ENCODE results near the gene PPP1R36. TPM values are rescaled to one million over a fixed set of nuclear protein-coding genes. Genes with fewer than 3 reads are reported as not detected.
A peak's percentile ranks its signal among the peaks of the same experiment; 100 is the strongest.

PPP1R36 gene
- total and polyA plus RNA-seq, 2 of the 13 experiments (the other 11 are each of a cell fraction or from before 2014, with no cell fraction given) = 0.11 to 0.17 TPM

DNA sequence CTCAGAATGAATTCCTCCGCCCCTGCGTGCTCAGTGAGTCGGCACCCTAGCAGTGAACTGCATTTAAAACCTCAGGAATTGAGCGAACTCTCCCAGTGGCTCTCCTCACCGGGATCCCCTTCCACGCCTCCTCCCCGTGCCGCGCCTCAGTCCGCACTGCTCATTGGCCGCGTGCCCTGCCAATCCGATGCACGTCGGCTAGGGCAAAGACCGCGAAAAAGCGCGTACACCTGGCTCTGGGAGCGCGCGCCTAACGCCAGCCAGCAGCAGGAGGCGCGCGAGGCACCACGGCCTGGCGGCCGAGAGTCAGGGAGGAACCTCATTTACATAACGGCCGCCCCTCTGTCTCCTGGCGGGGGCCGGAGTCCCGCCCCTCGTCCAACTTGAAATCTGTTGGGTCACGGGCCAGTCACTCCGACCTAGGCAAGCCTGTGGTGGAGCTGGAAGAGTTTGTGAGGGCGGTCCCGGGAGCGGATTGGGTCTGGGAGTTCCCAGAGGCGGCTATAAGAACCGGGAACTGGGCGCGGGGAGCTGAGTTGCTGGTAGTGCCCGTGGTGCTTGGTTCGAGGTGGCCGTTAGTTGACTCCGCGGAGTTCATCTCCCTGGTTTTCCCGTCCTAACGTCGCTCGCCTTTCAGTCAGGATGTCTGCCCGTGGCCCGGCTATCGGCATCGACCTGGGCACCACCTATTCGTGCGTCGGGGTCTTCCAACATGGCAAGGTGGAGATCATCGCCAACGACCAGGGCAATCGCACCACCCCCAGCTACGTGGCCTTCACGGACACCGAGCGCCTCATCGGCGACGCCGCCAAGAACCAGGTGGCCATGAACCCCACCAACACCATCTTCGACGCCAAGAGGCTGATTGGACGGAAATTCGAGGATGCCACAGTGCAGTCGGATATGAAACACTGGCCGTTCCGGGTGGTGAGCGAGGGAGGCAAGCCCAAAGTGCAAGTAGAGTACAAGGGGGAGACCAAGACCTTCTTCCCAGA lies 9.3 kb upstream of the PPP1R36 start, which contains the start of gene HSPA2 (continued):
- TF ChIP-seq ATF1 (CRISPR knock-in tag; IDR thresholded peaks at IDR 0.05) = peak; percentile 76
- TF ChIP-seq ZNF619 (CRISPR knock-in tag; IDR thresholded peaks at IDR 0.05) = no peak; the same call in 1 of the 2 replicates
- TF ChIP-seq RFXANK (CRISPR knock-in tag; IDR thresholded peaks at IDR 0.05) = no peak
- TF ChIP-seq NR2C2 (CRISPR knock-in tag; IDR thresholded peaks at IDR 0.05; ENCODE audit: borderline replicate concordance) = peak; percentile 32; the same call in 1 of the 2 replicates
- TF ChIP-seq ZNF138 (CRISPR knock-in tag; IDR thresholded peaks at IDR 0.05; ENCODE audit: low read depth) = 0 out of 2 replicates have a peak, but pooled peaks have one; percentile 35
- TF ChIP-seq, protein P1, sequence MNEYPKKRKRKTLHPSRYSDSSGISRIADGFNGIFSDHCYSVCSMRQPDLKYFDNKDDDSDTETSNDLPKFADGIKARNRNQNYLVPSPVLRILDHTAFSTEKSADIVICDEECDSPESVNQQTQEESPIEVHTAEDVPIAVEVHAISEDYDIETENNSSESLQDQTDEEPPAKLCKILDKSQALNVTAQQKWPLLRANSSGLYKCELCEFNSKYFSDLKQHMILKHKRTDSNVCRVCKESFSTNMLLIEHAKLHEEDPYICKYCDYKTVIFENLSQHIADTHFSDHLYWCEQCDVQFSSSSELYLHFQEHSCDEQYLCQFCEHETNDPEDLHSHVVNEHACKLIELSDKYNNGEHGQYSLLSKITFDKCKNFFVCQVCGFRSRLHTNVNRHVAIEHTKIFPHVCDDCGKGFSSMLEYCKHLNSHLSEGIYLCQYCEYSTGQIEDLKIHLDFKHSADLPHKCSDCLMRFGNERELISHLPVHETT (CRISPR knock-in tag; conservative IDR thresholded peaks at IDR 0.05) = no peak
- 0 out of 2 replicates have a peak, but pooled peaks have one; percentile 39 for TF ChIP-seq ZNF567 (CRISPR knock-in tag; IDR thresholded peaks at IDR 0.05; ENCODE audit: borderline replicate concordance)
- no peak for TF ChIP-seq NFKB2 (CRISPR knock-in tag; IDR thresholded peaks at IDR 0.05; ENCODE audit: borderline replicate concordance)
- TF ChIP-seq ZBTB33 (CRISPR knock-in tag; IDR thresholded peaks at IDR 0.05) = peak; percentile 82
- no peak for TF ChIP-seq ETV6 (CRISPR knock-in tag; conservative IDR thresholded peaks at IDR 0.05)
- TF ChIP-seq, protein P2, sequence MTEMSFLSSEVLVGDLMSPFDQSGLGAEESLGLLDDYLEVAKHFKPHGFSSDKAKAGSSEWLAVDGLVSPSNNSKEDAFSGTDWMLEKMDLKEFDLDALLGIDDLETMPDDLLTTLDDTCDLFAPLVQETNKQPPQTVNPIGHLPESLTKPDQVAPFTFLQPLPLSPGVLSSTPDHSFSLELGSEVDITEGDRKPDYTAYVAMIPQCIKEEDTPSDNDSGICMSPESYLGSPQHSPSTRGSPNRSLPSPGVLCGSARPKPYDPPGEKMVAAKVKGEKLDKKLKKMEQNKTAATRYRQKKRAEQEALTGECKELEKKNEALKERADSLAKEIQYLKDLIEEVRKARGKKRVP (CRISPR knock-in tag; IDR thresholded peaks at IDR 0.05) = no peak
- peak; percentile 48; the same call in 1 of the 2 replicates for TF ChIP-seq DR1 (CRISPR knock-in tag; IDR thresholded peaks at IDR 0.05)
- TF ChIP-seq ZNF263 (CRISPR knock-in tag; IDR thresholded peaks at IDR 0.05) = no peak
- TF ChIP-seq ZBTB21 (CRISPR knock-in tag; IDR thresholded peaks at IDR 0.05) = no peak
- TF ChIP-seq ZNF713 (CRISPR knock-in tag; IDR thresholded peaks at IDR 0.05) = no peak
- peak; percentile 82 for TF ChIP-seq SPEN (CRISPR knock-in tag; IDR thresholded peaks at IDR 0.05; ENCODE audit: low read depth)
- TF ChIP-seq, protein P3, sequence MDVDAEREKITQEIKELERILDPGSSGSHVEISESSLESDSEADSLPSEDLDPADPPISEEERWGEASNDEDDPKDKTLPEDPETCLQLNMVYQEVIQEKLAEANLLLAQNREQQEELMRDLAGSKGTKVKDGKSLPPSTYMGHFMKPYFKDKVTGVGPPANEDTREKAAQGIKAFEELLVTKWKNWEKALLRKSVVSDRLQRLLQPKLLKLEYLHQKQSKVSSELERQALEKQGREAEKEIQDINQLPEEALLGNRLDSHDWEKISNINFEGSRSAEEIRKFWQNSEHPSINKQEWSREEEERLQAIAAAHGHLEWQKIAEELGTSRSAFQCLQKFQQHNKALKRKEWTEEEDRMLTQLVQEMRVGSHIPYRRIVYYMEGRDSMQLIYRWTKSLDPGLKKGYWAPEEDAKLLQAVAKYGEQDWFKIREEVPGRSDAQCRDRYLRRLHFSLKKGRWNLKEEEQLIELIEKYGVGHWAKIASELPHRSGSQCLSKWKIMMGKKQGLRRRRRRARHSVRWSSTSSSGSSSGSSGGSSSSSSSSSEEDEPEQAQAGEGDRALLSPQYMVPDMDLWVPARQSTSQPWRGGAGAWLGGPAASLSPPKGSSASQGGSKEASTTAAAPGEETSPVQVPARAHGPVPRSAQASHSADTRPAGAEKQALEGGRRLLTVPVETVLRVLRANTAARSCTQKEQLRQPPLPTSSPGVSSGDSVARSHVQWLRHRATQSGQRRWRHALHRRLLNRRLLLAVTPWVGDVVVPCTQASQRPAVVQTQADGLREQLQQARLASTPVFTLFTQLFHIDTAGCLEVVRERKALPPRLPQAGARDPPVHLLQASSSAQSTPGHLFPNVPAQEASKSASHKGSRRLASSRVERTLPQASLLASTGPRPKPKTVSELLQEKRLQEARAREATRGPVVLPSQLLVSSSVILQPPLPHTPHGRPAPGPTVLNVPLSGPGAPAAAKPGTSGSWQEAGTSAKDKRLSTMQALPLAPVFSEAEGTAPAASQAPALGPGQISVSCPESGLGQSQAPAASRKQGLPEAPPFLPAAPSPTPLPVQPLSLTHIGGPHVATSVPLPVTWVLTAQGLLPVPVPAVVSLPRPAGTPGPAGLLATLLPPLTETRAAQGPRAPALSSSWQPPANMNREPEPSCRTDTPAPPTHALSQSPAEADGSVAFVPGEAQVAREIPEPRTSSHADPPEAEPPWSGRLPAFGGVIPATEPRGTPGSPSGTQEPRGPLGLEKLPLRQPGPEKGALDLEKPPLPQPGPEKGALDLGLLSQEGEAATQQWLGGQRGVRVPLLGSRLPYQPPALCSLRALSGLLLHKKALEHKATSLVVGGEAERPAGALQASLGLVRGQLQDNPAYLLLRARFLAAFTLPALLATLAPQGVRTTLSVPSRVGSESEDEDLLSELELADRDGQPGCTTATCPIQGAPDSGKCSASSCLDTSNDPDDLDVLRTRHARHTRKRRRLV (CRISPR knock-in tag; IDR thresholded peaks at IDR 0.05) = 0 out of 2 replicates have a peak, but pooled peaks have one; percentile 63

Measured in HepG2 (cell line).